ENCODE results near the gene OR4A15.

Gene OR4A15

DNA sequence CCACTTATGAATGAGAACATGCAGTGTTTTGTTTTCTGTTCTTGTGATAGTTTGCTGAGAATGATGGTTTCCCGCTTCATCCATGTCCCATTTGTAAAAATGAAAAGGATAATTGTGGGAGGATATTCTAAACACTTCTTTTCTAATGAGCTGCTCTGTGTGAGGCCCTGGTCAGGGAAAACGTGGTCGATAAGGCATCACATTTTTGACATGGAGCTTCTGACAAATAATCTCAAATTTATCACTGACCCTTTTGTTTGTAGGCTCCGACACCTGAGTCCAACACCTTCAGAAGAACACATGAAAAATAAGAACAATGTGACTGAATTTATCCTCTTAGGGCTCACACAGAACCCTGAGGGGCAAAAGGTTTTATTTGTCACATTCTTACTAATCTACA is at the start of gene OR4A15:
TSS of gene OR4A15 (plus strand) at position 301 of the 400 bp plus-strand sequence. CDS start at position 301, 0 bp downstream.
- TF ChIP-seq, protein P1, sequence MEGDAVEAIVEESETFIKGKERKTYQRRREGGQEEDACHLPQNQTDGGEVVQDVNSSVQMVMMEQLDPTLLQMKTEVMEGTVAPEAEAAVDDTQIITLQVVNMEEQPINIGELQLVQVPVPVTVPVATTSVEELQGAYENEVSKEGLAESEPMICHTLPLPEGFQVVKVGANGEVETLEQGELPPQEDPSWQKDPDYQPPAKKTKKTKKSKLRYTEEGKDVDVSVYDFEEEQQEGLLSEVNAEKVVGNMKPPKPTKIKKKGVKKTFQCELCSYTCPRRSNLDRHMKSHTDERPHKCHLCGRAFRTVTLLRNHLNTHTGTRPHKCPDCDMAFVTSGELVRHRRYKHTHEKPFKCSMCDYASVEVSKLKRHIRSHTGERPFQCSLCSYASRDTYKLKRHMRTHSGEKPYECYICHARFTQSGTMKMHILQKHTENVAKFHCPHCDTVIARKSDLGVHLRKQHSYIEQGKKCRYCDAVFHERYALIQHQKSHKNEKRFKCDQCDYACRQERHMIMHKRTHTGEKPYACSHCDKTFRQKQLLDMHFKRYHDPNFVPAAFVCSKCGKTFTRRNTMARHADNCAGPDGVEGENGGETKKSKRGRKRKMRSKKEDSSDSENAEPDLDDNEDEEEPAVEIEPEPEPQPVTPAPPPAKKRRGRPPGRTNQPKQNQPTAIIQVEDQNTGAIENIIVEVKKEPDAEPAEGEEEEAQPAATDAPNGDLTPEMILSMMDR (IDR thresholded peaks at IDR 0.05; ENCODE audit: control insufficient read depth, extremely low read depth, insufficient read depth), result no peak
- no peak for DNase-seq (ENCODE audit: low read depth)
- H3K4me3 ChIP-seq (ENCODE audit: low read depth, low read length), result no peak within 1 kb of the TSS

DNA sequence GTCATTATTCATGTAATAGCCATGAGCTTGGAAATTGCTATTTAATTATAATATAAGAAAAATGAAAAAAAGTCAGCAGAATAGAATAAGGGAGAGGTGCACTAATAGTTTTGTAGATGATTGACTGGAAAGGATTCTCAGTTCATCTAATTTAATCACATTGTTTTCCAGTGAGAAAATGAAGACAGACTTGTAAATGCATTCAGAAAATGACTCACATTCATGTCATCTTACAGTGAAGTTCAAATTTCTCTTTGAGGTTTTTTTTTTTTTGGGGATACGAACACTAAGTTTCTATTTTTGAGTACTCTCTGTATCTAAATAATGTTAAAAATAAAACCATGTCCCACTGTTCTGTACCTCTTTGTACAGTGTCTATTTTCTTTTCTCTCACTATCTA is 43.3 kb upstream of the OR4A15 start:
- TF ChIP-seq, protein P1 (IDR thresholded peaks at IDR 0.05; ENCODE audit: control insufficient read depth, extremely low read depth, insufficient read depth), result no peak
- no peak overlapping the region for H3K4me3 ChIP-seq (ENCODE audit: low read depth, low read length)
- DNase-seq (ENCODE audit: low read depth), result no peak

DNA sequence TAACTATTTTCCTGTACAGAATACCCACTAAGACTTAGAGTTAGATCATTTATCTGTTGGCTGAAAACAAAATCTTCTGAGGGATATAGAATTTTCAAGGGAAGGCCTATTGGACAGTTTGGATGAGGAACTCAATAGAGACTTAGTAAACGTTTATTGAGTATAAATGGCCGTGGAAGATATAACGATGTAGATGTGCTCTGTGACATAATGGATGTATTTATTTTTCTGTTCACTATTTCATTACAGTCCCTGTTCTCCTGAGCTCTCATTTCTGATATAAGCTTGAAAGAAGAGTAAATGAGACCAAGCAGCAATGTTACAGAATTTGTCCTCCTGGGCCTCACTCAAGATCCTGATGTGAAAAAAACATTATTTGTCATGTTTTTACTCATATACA is 24.9 kb upstream of the OR4A15 start, which contains the start of gene OR4A16:
TSS of gene OR4A16 (plus strand) at position 301 of the 400 bp plus-strand sequence. CDS start at position 301, 0 bp downstream.
- H3K4me3 ChIP-seq (ENCODE audit: low read depth, low read length), result no peak within 1 kb of the TSS
- no peak for DNase-seq (ENCODE audit: low read depth)
- TF ChIP-seq, protein P1 (IDR thresholded peaks at IDR 0.05; ENCODE audit: control insufficient read depth, extremely low read depth, insufficient read depth), result no peak

DNA sequence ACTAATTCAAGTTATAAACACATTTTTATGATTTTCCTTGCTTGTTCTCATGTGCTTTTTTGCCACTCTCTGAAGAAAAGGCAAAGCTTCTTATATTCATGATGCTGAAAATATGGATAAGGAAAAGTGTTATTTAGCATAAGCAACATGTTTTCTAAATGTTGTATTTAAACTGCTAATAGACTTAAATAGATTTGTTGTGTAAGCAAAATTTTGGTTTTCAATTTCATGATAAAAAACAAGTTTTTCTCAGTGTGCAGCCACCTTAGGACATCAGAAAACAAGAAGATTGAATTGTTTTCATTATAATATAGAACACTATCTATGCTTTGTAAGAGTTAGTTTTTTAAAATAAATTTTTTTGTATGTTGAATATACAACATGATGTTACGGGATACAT is 22.5 kb upstream of the OR4A15 start:
- TF ChIP-seq, protein P1 (IDR thresholded peaks at IDR 0.05; ENCODE audit: control insufficient read depth, extremely low read depth, insufficient read depth), result no peak
- no peak for DNase-seq (ENCODE audit: low read depth)
- no peak overlapping the region for H3K4me3 ChIP-seq (ENCODE audit: low read depth, low read length)

DNA sequence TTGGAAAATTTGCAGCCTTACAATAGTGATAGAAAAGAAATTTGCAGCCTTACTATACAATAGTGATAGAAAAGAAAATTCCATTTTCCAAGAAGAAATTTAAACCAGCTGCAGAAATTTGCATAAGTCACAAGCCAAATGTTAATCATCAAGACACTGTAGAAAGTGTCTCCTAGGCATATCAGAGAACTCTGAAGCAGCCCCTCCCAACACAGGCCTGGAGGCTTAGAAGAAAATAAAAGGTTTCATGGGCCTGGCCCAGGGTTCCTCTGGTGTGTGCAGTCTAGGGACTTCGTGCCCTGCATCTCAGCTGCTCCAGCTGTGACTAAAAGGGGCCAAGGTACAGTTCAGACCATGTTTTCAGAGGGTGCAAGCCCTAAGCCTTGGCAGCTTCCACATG is 18.7 kb upstream of the OR4A15 start:
- TF ChIP-seq, protein P1 (IDR thresholded peaks at IDR 0.05; ENCODE audit: control insufficient read depth, extremely low read depth, insufficient read depth), result no peak
- DNase-seq (ENCODE audit: low read depth), result no peak
- H3K4me3 ChIP-seq (ENCODE audit: low read depth, low read length), result no peak overlapping the region

GRCh38 chr11:55357560-55358184 is 10.1 kb upstream of the OR4A15 start:
- DNase-seq (ENCODE audit: low read depth), result peak; percentile 19
- TF ChIP-seq, protein P1 (IDR thresholded peaks at IDR 0.05; ENCODE audit: control insufficient read depth, extremely low read depth, insufficient read depth), result peak; percentile 77
- no peak overlapping the region for H3K4me3 ChIP-seq (ENCODE audit: low read depth, low read length)

GRCh38 chr11:55401011-55401410 is 33.2 kb downstream of the OR4A15 start:
- no peak overlapping the region for H3K4me3 ChIP-seq (ENCODE audit: low read depth, low read length)
- TF ChIP-seq, protein P1 (IDR thresholded peaks at IDR 0.05; ENCODE audit: control insufficient read depth, extremely low read depth, insufficient read depth), result no peak
- no peak for DNase-seq (ENCODE audit: low read depth)
